Measurements from ENCODE around the gene IGF2R.
A peak's percentile ranks its signal among the peaks of the same experiment; 100 is the strongest.

Gene IGF2R

DNA sequence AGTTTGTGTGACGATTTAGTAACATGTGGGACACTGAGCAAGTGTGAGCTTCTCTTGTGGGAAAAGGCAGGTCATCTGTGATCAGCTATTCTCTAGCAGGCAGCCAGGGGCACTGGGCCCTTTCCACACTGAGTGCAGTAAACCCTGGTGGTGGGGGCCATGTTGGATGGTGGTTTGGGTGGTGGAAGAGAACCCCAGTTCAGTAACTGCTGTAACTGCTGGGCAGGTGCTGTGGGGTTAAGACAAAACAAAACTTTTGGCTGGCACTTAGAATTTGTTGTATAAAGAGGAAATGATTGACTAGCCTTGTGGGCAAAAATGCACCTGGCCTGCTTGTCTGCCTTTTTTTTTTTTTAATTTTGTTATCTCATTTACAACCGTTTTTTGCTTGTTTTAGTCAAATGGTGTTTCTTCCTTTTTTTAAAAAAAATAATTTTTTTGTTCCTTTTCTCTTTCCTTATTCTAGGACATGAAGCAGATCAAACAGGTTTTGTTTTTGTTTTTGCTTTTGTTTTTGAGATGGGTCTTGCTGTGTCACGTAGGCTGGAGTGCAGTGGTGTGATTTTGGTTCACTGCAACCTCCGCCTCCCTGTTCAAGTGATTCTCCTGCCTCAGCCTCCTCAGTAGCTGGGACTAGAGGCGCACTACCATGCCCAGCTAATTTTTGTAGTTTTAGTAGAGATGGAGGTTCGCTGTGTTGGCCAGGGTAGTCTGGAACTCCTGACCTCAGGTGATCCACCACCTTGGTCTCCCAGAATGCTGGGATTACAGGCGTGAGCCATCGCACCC, 59.8 kb downstream of the IGF2R start:
- DNase-seq = no peak

DNA sequence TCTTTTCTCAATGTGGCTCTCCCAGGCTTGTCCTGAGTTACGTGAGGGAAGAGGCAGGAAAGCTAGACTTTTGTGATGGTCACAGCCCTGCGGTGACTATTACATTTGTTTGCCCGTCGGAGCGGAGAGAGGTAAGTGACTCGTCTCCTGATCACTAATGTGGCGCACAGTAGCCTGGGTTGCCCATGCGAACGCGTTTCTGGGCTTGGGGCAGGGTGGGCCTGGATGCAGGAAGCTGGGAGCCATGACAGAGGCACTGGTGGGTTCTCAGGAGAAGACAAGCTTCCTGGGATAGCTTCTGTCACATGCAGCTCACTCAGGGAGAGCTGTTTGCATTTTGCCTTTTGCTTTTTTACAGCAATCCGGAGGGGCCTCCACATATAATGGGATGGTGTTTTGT, 60.6 kb downstream of the IGF2R start:
- peak; percentile 36 for DNase-seq

DNA sequence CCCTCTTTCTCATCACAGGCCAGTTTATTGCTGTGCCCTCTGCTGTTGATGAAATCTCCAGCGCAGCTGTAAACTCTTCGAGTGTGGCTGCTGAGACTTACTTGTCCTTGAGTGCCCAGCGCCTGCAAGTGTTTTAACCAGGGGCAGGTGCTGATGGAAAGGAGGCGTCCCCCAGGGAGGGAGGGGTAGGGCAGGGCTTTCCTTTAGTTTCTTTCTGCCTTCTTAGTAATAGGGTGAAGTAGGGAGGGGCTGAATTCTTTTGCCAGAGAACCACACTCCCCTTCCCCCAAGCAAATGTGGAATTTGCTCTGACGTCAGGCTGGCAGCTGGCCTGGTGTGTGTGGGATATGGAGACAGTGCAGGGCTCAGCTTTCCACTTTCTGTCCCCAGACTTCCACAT, 61.2 kb downstream of the IGF2R start:
- DNase-seq = peak; percentile 96

DNA sequence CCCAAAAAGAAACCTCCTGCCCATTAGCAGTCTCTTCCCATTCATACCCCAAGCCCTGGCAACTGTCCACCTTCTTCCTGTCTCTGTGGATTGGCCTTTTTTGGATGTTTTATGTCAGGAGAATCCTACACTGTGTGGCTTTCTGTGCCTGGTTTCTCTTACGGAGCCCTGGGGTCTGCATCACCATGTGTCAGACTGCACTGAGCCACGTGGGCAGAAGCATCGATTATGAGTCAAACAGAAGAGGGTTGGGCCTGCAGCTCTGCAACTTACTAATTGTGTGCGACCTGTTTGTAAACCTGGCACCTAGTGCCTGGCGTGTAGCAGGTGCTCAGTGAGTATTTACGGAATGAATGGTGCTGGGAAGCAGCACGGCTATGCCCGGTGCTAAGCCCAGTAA, 62.6 kb downstream of the IGF2R start:
- DNase-seq = no peak

DNA sequence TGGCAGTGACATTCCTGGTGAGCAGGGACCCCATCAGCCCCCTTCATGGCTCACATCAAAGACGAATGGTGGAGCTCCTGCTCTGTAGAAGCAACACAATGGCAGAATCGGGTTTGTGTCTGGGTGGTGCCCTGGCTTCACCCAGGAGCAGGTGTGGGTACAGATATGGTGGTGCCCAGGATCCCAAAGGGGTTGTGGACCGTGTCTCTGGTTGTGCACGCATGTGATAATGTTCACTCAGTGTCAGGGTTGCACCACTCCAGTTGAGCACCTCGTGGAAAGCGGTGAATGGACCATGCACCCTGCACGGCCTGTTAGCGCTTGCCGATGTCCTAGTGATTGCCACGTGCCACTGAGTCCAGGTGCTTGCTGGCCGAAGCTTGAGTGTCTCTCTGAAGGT, 63.0 kb downstream of the IGF2R start:
- no peak for DNase-seq

DNA sequence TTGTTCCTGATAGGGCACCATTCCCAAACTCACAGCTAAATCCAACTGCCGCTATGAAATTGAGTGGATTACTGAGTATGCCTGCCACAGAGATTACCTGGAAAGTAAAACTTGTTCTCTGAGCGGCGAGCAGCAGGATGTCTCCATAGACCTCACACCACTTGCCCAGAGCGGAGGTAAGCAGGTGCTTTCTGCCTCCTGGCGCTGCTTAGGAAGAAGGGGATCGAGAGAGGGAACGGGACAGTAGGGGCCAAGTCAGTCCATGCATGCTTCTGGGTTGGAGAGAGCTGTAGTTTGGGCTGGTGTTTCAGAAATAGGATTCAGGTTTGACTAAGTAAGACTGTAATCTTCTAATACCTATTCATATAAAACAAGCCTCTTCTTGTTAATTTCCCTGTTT, 63.7 kb downstream of the IGF2R start:
- DNase-seq = no peak

DNA sequence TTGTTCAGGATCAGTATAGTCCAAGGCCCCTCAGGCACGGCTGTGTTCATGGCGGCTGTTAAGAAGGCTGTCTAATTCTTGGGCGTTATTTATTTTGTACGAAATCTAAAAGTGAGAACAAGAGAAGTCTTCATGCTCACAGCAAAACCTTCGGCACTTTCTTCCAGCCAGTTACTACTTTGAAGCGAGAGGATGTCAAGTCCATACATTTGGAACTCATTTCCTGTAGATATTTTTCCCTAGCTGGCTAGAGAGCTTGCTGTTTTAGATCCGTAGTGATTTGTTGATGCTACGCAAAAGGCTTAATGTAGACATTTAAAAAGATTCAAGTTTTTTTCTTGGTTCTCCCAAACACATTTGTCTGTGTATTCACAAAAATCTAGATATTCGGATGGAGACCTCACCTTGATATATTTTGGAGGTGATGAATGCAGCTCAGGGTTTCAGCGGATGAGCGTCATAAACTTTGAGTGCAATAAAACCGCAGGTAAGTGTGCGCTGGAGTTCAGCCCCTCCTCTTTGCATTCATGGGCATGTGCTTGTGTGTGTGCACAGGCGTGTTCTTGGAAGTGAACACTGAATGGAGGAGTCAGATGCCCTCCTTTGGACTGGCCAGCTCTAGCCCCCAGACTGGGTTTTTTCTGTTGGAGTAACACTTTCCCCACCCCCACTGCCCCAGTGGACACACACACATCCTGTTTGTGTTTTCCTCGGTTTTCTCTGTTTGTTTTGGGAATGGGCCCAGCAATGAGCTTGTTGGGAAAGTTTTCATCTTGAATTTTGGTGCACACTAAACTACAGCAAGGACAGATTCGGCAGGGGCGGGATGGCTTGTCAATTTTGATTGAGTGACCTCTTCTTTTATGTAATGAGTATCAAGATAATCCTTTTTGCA, 65.4 kb downstream of the IGF2R start:
- peak; percentile 39 for DNase-seq

DNA sequence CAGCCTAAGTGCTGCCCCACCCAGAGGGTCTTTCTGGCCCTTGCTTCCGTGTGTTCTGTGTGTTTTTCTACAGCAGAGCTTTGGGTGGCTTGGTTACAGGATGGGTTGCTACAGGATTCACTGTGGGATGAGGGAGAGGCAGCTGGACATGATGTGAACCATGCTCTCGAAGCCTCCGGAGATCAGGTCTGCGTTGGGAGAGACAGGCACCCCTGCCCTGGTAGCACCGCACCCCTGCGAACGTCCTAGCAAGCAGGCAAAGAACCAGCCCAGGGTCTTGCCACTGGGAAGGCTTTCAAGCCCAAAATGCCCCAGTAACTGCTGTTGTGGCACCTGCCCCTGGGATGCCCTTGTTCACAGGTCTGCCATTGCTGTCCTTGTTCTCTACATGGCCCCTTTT, 66.4 kb downstream of the IGF2R start:
- no peak for DNase-seq

DNA sequence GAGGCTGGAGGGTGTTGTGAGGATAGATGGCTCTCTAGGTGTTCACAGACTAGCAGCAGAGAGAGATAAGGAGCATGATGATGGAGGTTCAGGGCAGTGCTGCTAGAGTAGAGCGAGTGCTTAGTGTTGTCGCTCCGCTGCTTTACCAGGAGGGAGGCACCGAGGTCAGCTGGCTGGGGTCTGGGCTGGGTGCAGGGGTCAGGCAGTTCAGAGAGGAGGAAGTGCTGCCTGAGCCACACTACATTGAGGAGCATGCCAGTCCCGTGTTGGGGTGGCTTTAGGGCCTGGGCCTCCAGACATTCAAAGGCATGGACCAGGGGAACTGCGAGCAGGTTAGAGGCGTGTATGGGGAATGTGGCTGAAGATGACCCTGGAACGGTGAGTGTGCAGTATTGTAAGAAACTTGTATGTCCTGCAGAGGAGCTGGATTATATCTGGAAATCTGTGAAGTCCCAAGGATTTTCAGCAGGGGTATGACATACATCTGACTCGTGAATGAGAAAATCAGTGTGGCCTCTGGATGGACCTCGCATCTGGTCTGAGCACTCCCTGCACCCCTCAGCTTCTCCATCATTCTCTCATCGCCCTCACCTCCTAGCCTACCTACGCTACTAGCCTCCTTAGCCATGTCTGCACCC, 66.9 kb downstream of the IGF2R start:
- DNase-seq = no peak

DNA sequence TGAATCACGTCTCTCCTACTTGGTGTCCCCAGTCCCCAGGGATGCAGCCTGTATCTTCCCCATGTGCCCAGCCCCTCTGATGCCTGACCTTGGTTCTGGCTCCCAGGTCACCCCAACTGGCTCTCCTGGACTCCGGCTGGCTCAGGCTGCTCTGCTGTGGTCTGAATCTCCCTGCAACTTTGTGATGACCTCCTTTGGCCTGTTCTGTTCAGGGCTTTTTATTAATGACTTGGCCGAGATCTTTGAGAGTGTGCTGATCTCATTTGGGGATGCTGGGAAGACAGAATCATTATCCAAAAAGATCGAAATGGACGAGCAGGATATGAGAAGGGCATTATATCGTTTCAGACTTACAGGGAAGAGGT, 67.4 kb downstream of the IGF2R start:
- no peak for DNase-seq

DNA sequence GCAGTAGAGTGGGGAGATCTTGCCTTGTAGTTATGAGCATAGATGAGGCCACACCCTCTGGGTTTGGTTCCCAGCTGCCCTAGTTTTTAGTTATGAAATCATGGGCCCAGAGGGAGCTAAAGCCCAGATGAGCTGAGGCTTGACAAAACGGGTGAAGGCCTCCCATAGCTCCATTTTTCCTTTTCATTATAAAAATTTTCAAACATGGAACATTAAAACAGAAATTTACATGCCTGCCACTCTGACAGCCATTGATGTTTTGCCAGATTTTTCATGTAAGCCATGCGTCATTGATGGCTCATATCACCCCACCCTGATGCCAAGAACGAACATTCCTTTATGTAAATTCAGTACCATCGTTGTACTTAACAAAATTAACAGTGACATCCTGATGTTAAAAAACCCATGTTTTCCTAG, 67.9 kb downstream of the IGF2R start:
- peak; percentile 21 for DNase-seq

DNA sequence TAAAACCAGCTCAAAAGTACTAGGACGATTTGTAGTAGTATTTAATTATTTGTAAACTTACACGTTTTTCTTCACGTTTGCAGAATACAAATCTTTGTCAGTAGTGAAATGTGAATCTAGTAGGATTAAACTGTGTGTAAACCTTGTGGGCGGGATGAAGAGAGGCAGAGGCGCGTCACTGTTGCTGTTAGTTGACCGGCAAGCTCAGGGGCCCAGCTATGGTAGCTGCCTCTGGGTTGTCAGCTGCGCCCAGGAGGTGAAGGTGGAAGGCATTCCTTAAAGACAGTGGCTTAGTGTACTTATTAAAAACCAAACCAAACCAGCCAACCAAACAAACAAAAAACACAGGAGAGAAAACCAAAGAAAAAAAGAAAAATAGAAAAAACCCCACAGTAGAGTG, 69.6 kb downstream of the IGF2R start:
- no peak for DNase-seq

DNA sequence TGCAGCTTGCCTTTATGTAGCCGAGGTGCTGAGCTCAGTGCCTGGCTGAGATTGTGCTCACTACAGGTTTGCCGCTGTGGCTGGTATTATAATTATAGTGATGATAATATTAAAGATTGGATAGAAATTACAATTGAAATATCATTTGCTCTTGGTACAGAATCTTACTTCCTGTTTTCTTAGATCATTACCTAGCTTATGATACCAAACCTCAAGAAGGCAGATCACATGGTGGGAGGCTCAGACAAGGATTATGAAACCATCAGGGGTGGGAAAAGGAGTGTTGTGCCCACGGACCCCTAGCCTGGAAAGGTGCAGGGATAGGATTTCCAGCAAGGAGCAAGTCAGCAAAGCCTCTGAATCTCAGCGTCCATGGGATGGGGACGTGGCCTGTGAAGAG, 70.6 kb downstream of the IGF2R start:
- DNase-seq = no peak

DNA sequence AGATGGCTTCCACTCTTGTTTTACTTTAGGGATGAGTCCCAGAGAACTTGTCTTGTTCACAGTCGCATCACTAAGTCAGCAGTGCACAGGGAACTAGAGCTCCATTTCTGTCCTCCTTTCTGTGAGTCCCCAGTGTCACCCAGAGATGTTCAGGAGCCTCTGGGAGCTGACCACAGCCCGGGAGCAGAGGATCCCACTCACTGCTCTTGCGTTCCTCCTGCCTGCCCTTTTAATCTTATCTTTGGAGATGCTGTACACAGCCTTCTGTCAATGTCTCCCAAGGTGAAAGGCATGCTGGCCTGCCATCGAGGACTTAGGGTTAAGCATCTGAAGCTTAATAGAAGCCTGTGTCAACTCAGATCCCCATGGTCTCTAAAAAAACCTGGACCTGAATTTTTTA, 71.2 kb downstream of the IGF2R start:
- DNase-seq = no peak

DNA sequence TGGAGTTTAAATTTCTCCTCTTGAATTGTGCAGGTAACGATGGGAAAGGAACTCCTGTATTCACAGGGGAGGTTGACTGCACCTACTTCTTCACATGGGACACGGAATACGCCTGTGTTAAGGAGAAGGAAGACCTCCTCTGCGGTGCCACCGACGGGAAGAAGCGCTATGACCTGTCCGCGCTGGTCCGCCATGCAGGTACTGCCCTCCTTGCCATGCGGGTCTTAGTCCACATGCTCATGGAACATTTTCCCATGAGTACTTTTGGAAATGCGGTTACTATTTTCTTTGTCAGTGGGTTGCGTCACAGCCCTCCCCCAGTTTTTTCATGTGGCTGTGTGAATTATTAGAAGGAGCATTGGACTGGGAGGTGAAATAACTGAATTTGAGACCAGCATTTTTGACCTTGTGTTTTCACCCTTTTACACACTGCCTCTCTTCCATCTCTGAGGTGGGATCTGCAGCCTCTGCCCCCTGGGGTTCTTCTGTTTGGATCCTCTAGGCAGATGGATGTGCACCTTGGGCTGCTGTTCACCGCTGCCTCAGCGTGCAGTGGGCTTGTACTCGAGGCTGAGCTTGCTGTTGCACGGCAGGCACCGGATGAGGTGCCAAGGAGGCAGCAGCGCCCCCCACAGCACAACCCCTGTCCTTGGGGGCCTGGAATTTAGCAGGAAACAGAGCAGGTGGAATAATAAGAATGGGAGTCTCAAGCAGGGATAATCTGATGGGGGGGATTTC, 71.8 kb downstream of the IGF2R start:
- no peak for DNase-seq

DNA sequence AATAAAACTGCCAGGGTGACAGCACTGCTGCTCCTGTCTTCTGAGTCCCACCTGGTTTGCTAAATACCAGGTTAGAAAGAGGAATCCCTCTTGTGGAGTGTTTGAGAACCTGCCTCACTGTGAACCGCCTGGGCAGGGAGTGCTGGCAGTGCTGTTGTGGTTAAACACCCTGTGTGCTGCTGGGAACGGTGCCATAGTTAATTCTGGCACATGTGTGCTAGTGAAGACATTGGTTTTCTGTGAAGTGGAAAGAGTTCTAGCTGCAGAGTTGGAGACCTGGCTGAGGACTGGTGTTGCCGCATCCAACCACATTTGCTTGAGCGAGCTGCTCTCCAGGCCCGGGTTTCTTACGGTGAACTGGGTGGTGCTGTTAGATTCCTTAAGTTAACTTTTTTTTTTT, 72.7 kb downstream of the IGF2R start:
- no peak for DNase-seq

DNA sequence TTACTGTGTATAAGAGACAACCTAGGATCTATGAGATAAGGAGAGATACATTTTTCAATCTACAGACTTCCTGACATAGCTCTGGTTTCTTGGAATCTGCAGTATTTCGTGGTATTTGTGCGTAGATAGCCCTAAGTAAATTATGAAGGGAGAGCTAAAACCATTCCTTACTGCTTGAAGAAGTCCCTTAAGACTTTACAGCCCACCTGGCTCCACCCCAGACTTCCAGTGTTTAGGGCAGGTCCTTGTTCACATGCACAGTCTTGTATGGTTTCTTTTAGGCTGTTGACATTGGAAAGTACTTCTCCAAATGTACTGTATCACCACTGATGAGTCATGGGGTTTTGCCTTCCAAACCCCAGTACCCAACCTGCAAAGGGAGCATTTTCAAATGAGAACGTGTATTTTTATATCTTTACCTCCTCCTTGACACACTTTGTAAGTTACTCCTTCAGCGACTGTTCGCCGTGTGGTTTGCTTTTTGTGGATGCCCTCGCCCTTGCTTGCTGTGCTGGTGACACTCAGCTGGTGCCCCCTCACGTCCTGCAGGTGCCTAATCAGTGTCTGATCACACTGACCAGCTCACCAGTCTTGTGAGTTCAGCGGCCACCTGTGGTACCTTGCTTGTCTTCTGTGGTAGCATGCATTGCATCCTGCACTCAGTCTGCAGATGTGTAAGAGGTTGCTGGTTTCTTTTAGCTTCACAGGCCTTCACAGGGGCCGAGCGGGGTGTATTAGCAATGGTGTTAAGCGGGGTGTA, 73.3 kb downstream of the IGF2R start:
- no peak for DNase-seq

DNA sequence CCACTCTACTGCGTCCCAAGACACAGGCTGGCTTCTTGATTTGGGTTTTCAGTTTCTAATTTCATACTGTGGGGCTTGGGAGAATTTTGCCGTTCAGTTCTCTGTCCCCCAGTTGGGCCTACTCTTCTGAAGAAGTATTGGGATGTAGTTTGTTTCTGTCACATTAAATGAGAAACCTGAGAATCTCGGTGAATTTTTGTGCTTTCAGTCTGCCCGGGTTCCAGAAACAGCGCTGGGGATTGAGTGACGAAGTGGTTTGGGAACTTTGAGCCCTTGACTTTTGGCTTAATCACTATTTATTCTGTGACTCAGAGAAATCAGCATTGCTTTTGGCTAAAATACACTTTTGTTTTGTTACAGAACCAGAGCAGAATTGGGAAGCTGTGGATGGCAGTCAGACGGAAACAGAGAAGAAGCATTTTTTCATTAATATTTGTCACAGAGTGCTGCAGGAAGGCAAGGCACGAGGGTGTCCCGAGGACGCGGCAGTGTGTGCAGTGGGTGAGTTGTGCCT, 74.0 kb downstream of the IGF2R start:
- DNase-seq = no peak

DNA sequence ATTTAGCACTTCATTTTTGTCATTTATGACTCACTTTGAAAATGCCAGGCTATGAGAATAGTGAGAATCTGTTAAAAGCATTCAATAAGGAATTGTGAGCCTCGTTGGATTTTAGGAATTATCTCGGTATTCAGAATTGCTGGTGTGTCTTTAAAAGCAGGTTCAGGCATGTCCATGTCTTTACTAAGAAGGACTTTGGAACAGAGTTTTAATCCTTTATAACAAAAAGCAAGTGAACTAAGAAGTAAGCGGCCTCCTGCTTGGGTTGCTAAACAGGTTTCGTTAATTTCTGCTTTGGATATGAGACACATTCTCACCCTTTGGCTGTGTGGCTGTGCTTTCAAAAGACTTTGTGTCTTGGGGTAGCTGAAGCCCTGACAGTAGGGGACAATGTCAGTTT, 74.9 kb downstream of the IGF2R start:
- no peak for DNase-seq

DNA sequence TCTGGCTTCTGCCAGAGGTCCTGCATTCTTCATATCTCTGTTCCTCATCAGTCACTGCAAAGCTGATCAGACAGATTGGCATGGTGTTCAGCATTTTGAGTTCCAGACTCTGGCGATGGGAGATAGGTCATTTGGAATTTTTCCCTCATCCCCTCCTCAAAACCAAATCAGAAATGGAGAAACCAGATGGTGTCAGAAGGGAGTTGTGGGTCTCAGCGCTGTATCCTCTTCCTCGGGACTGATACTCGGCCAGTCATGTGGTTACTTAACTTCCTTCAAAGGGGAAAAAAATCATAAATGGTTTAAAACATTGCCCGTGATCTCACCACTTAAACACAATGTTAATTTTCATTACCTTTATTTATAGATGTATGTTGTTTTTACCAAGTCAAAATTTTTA, 75.8 kb downstream of the IGF2R start:
- DNase-seq = no peak

DNA sequence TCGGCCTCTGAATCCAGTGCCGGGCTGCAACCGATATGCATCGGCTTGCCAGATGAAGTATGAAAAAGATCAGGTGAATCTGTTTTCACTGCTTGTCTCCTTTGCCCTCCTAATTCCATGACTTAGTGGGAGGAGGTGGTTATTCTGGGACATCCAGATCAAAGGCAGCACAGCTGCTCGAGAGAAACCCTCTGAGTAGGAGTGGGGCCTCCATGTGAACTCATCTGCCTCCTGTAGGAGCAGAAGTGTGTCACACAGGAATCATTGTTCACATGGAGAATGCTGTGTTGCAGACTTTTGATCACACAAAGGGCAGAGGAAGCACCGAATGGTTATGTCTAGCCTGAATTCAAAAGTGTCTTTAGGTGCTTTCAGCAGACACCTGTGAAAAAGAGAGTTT, 79.6 kb downstream of the IGF2R start:
- DNase-seq = no peak

DNA sequence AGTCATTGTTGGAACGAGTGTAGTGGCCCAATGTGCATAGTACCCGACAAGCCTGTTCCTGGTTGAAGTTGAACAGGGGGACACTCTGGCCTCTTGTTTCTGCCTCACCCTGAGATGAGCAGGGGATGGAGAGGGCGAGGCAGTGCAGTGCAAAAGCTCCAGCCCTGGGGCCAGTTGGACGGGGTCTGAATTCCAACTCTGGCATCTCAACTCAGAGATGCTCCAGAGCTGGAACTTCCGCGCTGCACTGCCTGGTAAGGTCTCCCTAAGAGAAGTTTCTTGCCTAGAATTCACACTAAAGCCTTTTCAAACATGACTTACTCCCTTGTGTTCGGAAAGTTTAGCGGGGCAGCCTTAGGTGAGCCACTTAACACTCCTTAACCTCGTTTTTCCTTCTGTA, 80.5 kb downstream of the IGF2R start:
- no peak for DNase-seq

Measured in eye (tissue), 1 donor.